HG03457 (cell line): ENCODE measurements around the gene POU2AF3.

Source experiments
- ATAC-seq: cut with Tn5 transposase; IDR thresholded peaks from one replicate; pipeline ENCODE4 v1.9.1; 2021; ENCODE audit warnings: moderate number of reproducible peaks; ENCODE audit not compliant: unreplicated experiment

The POU2AF3 gene

GRCh38 chr11:111352231-111352746, 53.9 kb downstream of the POU2AF3 start:
- ATAC-seq = no peak

DNA sequence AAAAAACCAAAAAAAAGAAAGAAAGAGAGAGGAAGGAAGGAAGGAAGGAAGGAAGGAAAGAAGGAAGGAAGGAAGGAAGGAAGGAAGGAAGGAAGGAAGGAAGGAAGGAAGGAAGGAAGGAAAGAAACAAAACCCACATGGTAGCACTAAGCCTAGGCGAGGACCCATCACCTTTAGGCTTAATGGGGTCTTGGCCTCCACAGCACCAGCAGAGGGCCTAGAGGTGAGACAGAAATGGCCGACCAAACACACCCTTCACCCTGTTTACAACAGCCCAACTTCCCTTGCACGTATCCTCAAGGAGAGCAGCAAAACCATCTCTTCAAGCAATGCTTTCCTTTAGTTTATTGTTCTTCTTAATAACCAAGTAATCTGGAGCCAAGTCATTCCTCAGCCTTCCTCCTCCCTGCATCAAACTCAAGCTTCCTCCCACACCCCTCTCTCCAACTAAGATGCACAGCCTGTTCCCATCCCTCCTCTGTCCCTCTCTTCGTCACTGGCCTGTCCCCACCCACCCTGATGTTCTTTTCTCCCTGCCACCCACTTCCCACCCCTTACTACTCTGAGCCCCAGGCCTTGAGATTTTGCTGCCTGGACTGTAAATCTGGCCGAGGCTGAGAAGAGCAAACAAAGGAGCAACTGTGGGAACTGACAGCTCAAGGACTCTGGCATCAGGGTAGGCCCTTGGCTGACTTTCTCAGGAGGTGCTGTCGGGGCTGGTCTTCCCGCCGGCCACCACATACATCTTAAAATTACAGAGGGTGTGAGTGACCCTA, 54.8 kb downstream of the POU2AF3 start:
- ATAC-seq = no peak

- no peak for ATAC-seq
Measured at GRCh38 chr11:111353776-111354600, 55.6 kb downstream of the POU2AF3 start.

GRCh38 chr11:111354601-111354891, 56.2 kb downstream of the POU2AF3 start:
- ATAC-seq = no peak

DNA sequence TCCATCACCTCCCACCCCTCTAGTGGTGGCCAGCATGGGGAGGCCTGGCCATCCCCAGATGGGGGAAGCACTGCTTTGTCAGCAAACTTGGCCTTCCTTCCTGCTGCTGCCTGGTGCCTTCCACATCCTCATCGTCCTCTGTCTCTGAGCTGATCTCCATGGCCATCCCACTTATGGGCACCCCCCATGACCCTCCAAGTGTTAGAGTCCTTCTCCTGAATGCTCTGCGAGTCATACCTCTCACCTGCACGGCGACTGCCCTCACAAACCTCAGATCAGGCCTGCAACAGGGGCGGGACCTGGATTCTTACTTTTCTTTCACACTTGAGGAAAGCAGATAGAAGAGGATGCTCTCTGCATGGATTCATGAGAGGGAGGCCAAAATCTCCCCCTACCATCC, 56.8 kb downstream of the POU2AF3 start:
- no peak for ATAC-seq

DNA sequence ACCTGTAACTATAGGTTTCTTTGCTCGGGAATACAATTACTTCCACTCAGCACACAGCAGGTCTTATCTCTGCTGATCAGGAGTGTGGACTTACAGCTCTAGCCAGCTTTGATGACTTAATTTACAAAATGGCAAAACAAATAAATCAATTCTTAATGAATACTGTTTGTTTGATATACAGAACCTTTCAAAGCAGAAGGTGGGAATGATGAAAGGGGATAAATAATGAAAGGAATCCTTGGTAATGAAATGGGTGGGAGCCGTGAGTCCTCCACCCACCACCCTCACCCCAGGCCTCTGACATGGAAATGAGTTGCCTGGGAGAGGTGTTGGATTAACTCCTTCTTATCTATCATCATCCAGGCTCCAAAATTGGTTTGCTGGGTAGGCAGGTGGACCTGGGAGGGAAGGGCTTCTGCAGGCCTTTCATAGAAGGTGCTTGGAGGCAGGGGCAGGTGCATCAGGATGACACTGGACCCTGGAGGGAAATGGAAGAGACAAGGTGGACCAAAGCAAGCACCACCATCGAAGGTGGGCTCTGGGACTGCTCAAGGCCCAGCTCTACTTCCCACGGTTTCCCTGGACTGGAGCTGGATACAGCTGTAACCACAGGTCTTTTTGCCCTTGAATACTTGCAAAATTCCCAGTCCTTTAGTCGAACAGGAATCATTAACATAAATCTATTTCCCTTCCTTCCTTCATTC, 57.8 kb downstream of the POU2AF3 start:
- no peak for ATAC-seq

DNA sequence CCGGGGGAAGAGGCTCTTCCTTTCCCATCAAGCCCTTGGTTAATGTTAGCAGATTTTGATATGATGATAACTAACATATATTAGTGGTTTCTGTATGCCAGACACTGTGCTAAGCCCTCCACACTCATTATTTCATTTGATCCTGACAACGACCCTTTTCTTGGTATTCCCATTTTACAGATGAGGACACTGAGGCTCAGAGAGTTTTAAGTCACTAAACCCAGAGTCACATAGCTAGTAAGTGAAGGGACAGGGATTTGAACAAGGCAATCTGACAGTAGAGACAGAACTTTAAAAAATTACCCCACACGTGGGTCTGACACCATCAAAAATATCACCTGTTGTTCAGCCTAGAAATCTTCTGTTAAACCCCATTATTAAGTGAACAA, 58.3 kb downstream of the POU2AF3 start:
- no peak for ATAC-seq

DNA sequence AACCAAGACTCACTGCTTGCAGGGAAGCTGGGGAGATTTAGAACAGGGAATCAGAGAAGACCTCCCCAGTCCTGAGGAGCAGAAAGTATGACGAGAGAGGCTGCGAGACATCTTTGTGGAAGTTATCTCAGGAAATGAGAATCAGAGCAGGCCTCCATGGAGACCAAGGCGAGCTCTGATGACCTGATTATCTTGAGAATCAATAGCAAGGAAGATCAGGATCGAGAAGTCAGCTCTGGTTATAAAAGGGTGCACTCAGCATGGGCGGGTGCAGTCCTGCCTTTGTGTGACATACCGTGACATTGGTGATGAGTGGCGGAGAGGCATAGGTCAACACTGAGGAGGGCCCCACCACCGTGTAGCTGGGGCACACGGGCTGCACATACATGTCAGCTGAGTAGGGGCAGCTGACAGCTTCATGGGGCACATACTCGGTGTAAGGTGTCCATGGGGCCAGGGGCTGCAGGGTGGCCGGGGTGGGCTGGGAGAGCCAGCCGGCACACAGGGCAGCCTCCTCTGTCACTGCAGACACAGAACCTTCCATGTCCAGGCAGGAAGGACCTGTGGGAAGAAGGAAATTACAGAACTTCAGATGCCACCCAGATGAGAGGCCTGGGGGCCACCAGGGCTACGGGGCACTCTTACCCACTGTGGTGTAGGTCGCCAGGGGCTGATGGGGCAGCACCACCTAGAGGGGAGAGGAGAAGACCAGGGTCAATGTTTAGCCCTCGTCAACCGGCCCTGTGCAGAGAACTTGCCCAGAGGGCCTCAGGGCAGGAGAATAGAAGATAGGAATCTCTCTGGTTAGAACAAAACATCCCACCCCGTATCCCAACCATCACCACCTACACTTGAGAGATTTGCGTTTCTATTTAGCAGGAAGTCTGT, 59.0 kb downstream of the POU2AF3 start:
- no peak for ATAC-seq
